Measurements from ENCODE around the gene DOCK1.

Gene DOCK1

DNA sequence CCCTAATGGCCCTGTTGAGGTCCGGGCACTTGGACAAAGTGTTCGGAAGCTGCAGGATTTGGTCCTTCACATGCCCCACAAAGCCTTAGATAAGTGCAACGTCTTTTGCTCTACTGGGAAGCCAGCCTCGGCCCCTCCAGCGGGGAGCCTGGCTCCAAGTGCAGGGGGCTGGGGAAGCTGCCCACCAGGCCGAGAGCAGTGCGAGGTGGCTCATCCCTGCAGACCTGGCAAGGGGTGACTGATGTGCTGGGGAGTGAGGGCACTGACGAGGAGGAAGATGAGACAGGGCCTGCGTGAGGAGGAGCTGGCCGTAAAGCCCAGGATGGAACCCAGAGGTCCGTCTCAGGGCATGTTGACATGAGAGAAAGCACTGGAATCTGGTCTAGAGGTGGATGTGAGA, 508.1 kb downstream of the DOCK1 start:
- DNase-seq = no peak

DNA sequence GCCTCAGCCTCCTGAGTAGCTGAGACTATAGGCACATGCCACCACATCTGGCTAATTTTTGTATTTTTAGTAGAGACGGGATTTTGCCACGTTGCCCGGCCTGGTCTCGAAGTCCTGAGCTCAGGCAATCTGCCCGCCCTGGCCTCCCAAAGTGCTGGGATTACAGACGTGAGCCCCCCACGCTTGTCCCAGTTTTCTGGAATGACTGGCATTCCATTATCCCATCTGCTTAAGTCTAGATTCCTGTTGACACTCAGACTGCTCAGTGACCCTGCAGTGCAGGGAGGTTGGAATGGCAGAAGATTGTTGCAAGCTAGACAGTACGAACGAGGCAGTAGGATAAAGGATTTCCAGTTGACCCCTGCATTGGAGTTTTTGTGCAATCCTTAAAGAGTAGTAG, 508.8 kb downstream of the DOCK1 start:
- DNase-seq = no peak

DNA sequence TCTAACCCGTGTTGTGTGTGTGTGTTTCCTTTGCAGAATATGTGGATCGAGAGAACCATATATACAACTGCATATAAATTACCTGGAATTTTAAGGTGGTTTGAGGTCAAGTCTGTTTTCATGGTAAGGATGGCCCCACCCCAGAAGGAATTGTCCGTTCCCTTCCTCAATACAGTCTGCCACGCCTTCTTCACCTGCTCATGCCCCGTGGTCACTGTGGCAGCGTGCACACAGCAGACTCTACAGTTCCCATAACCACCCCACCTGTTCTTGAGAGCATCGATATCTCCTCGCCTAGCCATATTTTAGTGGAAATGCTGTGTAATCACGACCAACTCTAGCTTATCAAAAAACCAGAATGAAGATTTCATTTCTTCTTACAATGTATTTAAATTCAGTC, 509.9 kb downstream of the DOCK1 start:
- no peak for DNase-seq

DNA sequence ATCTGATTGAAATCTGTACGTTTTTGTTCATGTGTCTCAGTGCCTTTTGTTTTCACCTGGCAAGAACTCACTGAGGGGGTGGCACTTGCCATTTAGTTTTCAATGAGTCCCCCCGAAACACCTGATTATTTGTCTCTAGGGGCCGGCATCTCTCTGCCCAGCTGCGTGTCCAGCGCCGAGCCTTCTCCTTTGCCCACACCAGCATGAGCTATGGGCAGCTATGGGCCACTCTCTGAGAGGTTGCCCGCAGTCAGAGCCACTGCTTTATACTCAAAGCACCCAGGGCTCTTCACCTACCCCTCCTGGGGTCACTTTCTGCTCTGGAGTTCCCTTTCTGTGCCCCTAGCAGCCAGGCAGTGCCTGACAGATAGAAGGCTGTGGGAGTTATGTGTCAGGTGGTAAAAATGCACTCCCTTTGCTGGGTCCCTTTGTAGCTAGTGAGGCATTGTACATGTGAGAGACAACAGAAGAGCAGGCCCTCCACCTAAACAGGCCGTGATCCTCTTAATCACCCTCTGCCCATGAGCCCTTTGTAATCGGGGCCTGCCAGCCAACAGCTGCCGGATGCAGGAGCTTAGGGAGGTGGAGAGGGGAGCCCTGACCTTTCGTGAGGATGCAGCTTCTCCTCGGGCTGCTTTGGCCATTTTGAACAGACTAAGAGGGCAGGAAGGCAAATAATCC, 510.8 kb downstream of the DOCK1 start:
- DNase-seq = no peak

DNA sequence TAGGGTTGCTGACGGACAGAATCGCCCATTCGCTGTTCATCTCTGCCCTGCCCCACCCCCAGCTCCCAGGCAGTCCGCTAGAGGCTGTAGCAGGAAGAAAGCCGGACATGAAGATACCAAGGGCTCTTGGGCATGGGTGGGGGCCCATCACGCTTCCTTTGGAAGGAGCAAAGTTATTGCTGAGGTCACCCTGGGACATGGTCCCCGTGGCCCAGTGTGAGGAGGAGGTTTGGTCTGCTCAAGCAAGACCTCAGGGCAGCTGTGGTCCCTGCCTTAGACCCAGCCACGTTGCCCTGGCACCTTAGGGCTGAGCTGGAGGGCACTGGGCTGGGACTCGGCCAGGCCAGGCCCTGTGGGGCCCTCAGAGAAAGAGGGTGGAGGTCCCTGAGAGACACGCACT, 511.8 kb downstream of the DOCK1 start:
- no peak for DNase-seq

DNA sequence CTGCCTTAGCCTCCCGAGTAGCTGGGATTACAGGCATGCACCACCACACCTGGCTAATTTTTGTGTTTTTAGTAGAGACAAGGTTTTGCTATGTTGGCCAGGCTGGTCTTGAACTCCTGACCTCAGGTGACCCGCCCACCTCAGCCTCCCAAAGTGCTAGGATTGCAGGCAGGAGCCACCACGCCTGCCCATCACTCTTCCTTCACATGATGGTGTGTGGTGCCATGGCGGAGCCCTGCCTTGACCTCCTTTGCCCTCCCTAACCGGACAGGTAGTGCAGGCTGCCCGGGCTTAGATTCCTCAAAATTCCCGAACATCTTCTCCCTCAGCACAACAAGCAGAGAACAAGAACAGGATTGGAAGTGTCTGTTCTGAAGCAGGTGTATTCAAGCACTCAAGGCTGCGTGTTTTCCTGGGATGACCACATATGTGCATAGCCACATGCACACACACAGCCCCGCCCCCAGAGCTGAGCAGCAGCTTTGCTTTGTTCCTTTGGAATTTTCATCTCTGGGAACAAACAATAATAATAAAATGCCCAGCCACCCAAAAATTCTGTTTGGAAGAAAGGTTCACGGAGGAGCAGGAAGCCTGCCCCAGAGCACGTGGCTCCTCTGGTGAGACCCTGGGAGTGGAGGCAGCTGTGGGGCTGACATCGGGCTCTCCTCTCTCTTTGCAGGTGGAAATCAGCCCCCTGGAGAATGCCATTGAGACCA, 512.6 kb downstream of the DOCK1 start:
- no peak for DNase-seq

DNA sequence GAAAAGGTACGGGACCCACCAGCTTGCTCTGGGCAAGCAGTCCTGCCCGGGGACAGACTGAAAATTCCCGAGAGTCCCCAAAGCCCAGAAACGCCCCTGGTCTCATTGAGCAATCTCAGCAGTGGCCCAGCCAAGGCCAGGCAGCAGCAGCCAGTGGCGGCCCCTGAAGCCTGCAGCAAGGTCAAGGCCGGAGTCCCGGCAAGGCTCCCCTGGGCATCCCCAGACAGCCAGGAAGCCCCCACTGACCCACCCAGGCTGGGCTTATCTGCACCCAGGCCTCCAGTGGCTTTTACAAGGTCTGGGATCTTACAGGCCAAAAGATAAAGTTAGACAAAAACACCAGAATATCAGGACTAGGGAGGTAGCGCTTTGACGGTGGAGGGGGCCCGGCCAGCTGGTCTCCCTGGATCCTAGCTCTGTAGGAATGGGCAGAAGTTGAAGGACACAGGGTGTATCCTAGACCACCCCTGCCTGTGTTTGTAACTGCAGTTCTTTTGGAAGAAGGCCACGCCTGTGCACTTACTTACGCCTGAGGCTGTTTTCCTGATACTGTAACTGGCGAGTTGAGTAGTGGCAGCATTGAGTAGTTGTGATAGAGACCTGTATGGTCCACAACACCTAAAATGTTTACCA, 513.4 kb downstream of the DOCK1 start:
- DNase-seq = no peak

DNA sequence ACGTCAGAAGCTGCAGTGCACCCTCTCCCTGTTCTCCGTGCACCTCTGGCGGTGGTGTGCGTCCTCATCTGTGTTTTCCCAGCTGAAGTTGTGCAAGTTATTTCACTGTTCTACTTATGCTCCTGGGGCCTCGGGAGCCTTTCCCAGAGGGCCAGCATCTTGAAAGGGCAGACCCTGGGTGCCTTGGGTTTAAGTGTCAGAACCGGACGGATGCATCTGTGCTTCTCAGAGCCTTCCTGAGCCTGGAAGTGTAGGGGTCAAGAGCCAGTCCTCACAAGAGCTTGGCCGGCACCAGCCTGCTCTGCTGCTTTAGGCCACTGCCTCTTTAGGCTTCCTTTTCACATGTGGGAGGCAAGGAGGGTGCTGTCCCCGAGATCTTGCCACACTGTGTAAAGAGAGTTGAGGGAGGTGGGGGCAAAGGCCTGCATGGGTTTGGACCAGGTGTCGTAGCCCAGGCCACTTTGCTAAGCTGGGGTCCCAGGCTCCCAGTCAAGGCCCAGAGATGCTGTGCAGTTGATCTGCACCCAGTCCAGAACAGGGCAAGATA, 515.0 kb downstream of the DOCK1 start:
- no peak for DNase-seq

DNA sequence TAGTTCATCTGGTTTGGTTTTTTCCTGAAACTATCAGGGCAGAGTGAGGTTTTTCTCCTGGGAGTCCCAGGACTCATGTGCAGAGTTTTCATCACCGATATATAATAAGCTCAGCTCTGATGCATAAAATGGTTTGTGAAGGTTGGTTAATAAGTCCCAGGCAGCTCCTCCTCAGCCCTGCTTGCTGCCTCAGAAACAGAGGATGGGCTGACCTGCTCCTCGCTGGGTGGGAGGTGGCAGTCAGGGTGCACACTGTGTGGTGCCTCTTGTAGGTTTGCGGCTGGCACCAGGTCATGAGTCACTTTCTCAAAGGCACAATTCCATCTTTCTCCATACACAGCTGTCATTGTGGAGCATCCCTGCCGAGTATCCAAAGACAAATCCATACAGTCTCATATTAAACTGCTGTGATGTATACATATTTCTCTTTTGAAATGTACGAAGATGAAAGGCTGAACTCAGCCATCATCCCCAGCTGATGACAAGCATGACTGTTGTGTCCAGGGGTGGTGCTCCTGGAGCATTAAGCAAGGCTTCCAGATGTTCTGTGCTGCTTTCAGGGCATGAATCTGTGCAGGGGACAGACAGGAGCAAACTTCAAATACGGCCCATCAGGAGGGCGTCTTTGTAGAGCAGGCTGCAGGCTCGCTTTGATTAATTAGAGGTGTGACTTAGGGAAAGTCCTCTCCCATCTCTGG, 518.1 kb downstream of the DOCK1 start:
- no peak for DNase-seq

DNA sequence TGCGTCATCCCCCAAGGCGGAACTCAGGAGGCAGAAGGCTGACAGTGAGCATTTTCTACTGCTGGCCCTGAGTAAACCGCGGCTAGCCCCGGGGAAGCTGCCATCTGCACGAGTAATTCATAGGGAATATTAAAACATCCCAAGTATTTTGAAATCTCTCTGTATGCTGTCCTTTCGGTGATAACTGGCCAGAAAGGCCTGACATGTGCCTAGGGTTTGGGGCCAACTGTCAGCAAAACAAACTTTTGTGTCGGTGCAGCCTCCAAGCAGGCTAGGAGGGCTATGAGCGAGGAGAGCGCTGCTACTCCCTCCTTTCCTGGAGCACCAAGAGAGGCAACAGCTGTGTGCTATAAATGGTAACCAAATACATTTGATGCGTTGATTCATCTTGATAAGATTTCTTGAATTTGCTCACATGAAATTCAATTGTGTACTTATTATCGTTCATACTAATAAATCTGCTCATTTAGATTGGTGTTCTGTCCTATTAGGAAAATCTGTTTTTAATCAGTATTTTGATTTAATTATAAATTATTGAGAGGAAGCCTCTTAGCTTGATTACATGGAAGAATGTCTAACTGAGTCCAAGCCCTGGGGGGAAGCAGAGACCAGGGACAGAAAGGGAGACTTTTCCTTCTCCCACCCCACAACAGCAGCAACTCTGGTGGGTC, 519.5 kb downstream of the DOCK1 start:
- no peak for DNase-seq

DNA sequence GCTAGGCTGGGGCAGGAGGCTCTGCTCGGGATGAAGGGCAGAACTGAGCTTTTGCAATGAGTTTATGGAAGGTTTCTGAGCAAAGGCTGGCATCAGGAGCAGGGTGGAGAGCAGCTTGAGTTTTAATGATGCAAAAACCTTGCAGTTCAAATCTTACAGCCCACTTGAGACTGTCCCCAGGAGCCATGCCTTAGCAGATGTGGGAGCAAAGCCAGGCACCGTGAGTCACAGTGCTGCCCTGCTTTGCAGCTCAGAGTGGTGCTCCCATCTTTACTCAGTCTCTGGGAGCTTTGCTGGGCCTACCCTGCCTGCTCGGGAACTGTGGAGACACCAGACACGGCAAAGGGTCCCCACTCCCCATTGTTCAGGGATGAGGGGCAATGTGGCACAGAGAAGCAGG, 521.5 kb downstream of the DOCK1 start:
- DNase-seq = no peak

DNA sequence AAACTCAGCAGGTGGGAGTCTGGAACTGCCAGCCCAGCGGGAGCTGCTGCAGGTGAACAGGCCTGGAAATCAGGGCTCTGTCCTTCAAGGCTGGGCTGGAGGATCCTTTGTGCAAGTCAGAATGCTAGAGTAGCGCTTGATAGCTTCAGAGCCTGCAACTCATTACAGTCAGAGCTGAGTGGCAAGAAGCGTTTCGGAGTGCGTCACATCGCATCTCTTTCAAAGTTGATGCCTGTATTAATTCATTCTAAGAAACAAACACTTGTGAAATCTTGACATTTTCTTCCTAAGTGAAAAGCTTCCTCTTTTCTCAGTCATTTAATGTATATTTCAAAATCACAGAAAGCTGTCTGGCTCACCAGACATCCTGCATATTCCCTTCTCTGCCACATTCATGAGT, 522.7 kb downstream of the DOCK1 start:
- DNase-seq = no peak

DNA sequence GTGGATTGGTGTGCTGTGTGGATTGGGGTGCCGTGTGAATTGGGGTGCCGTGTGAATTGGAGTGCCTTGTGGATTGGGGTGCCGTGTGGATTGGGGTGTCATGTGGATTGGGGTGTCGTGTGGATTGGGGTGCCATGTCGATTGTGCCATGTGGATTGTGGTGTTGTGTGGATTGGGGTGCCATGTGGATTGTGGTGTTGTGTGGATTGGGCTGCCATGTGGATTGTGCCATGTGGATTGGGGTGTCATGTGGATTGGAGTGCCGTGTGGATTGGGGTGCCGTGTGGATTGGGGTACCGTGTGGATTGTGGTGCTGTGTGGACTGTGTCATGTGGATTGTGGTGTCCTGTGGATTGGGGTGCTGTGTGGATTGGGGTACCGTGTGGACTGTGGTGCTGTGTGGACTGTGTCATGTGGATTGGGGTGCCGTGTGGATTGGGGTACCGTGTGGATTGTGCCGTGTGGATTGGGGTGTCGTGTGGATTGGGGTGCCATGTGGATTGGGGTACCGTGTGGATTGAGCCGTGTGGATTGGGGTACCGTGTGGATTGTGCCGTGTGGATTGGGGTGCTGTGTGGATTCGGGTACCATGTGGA, 523.3 kb downstream of the DOCK1 start:
- DNase-seq = no peak

DNA sequence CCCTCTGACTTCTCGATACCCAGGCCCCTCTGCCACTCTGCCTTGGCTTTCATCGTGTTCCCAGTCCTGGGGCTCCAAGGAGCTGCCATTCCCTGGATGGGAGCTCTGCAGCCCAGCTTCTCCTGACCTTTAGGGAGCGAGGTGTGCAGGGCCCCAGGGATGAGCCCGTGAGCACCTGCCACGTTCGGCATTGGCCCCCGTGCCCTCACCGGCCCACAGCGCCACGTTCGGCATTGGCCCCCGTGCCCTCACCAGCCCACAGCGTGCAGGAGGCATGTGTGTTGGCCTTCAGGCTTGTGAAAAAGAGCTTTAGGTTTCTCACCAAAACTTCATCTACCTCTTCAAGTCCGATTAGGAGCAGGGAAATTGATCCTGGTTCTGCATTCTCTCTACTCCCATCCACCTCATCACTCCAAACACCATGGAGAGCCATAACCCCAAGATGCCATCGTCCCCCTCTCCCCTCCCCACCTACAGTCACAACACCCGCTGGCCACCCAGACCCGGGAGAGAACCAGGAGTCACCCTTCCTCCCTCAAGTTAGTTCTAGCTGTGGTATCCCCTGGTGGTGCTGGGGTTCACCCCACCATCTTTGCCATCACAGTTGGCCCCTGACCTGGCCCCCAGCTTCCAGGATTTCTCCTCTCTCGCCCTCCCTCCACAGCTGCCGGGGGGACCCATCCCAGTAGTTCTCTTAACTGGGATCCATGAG, 524.5 kb downstream of the DOCK1 start:
- no peak for DNase-seq

DNA sequence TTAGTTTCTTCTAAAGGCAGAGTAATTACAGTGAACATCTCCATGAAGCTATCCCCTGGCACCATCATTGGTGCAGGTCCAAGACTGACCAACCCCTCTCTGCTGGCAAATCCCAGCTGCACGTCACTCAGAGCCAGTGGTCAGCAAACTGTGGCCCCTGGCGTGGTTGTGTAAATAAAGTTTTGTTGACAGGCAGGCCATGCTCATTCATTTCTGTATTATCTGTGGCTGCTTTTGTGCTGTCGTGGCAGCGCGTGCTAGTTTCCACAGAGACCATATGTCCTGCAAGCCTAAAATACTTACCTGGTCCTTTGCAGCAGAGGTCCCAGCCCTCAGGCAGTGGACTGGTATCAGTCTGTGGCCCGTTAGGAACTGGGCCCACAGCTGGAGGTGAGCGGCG, 526.3 kb downstream of the DOCK1 start:
- no peak for DNase-seq

DNA sequence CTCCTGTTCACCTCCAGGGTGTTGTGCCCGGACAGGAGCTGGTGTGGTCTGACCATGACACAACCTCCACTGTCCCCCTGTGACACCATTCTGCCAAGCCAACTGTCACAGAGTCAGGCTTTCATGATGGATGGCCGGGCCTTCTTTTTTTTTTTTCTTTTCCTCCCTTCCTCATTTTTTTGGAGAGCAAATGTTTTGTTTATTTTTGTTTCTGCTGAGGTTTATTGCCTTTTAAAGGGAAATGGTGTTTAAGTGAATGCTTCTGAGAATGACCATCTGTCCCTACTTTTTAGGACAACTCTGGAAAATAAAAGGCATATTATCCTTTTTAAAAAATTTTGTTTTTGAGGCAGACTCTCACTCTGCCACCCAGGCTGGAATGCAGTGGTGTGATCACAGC, 528.8 kb downstream of the DOCK1 start:
- DNase-seq = no peak

DNA sequence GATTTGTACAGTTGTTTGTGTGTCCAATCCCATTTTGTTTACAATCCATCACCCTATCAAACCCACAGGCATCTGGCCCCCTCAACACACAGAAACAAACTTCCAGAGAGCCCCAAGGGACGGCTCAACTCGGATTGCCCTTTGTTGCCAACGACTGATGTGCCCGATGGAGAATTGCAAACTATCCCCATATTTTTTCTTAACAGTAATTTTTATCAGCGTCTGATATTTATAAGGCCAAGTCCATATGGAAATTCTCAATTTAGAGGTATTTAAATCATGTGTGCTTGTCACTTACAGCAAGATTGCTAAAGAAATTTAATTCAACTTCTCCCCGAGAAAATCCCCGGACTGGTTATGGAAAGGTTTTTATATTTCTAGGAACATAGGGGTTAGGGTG, 530.0 kb downstream of the DOCK1 start:
- DNase-seq = no peak

DNA sequence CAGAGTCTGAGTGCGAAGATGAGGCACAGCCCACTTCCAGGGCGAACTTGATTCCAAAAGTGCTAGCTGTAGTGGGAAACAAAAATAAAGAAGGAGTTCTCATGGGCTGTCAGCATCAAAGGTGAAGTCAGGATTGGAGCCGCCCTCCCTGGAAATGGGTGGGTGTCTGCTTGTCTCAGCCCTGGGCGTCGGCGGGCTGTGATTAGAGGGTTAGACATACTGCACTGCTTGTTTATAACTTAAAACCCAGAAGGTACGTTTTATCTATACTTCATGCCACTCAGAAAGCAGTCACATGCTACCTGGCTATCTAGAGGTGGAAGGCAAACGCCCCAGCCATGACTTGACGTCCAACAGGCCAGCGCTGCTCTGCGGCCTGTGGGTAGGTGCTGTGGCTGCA, 535.1 kb downstream of the DOCK1 start:
- DNase-seq = no peak

DNA sequence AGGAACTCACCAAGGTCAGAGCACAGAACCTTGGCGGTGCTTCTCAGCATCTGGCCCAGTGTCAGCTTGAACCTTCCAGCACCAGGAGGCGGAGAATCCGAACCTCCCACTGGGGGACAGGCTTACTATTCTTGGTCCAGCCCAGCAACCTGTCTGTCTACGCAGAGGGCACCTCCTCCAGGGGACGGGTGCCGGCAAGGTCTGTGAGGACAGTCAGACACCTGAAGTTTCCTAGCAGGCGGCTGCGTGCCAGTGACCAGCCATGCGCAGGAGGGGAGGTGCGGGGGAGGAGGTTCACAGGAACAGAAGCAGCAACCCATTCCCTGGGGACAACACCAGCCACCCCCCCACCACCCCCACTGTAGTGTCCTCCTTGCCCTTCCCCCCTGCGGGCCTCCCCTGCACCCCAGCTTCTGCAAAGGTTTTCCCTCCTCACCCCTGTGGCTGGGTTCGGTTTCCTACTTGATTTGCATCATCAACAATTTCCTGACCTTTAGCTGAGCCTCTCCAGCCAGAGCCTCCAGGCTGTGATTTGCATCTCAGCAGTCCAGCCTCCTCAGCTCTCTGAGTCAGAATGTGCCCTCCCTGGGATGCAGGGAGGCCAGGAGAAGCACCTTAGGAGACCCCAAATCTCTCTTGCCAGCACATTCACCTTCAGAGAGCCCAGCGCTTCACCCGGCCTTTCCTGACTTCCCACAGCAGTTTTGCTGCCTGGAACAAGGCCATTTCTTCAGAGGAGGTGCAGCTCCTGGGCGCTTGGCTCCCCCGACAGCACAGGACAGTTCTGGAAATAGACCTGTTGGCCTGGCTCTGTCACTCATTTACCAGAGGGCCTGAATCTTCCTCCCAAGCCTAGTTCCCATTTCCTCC, 536.4 kb downstream of the DOCK1 start:
- no peak for DNase-seq

DNA sequence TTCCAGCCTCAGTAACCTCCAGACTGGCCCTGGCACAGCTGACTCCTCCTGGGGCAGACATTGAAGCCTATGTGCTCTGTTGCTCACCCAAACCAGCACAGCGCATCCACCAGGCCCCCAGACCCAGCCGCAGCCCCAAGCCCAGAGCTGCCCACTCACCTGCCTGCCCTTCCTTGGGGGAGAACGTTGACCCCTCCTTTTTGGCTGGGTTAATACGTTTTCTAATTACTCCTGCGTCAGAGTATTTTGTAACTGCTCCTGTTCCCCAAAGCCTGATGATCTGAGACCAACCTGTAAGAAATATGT, 536.9 kb downstream of the DOCK1 start:
- DNase-seq = no peak

DNA sequence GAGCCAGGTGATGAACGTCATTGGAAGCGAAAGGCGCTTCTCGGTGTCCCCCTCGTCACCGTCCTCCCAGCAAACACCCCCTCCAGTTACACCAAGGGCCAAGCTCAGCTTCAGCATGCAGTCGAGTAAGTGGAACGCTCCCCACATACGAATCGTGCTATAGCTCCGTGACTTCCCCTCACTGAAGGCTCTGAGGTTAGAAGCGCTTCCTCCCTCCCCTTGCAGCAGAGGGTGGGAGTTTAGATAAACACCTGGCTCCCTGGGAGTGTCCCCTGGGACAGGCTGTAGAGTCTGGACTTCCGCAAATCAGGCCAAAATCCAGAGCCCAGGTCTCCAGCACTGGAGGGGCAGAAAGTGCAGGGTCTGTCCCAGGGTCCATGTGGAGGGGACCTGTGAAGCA, 538.9 kb downstream of the DOCK1 start:
- DNase-seq = no peak

All from AML-193 (cell line).